H1 (cell line): Measurements from ENCODE around the gene LRRC9. TPM values are rescaled to one million over a fixed set of nuclear protein-coding genes. Genes with fewer than 3 reads are reported as not detected.

Experiments
- BCL11A ChIP-seq, 2 experiments: IDR thresholded peaks; one replicate each; pipeline ENCODE4 v1.6.1; 2011; ENCODE audit warnings: low read depth in 2 of 2, low read length in 2 of 2, mild to moderate bottlenecking in 2 of 2
- EZH2 ChIP-seq: fragments of 200-600 bp; sonication (generic); IDR thresholded peaks from 2 replicates; pipeline ENCODE4 v1.7.1; 2012; ENCODE audit warnings: low read depth, mild to moderate bottlenecking, moderate library complexity, low read length, inconsistent platforms; ENCODE audit not compliant: severe bottlenecking
- GABPA ChIP-seq: IDR thresholded peaks from 2 replicates; pipeline ENCODE4 v1.6.1; 2011; ENCODE audit warnings: mild to moderate bottlenecking, low read length, moderate library complexity, borderline replicate concordance; ENCODE audit not compliant: insufficient read depth
- GTF2F1 ChIP-seq: IDR thresholded peaks from 2 replicates; pipeline ENCODE4 v1.6.1; 2012; ENCODE audit warnings: low read depth, low read length, improper control_type of control experiment, borderline replicate concordance
- JUN ChIP-seq: IDR thresholded peaks from 2 replicates; pipeline ENCODE4 v1.6.1; 2011; ENCODE audit warnings: low read depth, mild to moderate bottlenecking, improper control_type of control experiment, low read length
- JUND ChIP-seq: IDR thresholded peaks from 2 replicates; pipeline ENCODE4 v1.6.1; 2011; ENCODE audit warnings: mild to moderate bottlenecking, improper control_type of control experiment, low read length
- SIRT6 ChIP-seq: IDR thresholded peaks from one replicate; pipeline ENCODE4 v1.7.1; 2012; ENCODE audit warnings: low read length, inconsistent platforms
- SP2 ChIP-seq: IDR thresholded peaks from 2 replicates; pipeline ENCODE4 v1.6.1; 2012; ENCODE audit warnings: mild to moderate bottlenecking, low read length, inconsistent platforms
- TAF1 ChIP-seq: IDR thresholded peaks from 2 replicates; pipeline ENCODE4 v1.6.1; 2011; ENCODE audit warnings: mild to moderate bottlenecking, low read depth, low read length
- TCF12 ChIP-seq: IDR thresholded peaks from 2 replicates; pipeline ENCODE4 v1.6.1; 2011; ENCODE audit warnings: low read depth, mild to moderate bottlenecking, low read length
- YY1 ChIP-seq: IDR thresholded peaks from 2 replicates; pipeline ENCODE4 v1.6.1; 2011; ENCODE audit warnings: low read depth, mild to moderate bottlenecking, low read length
- polyA plus RNA-seq, 7 experiments: library from polyadenylated mRNA; depleted of rRNA in 3 of 7; stranded (reverse) in 5 of 7; unstranded in 2 of 7; fragments of >200 nt in 5 of 7; fragments of 200-250 nt in 2 of 7; gene quantifications; 1 replicate in 5 of 7; 2 replicates in 1 of 7; 4 replicates in 1 of 7; pipeline versions ENCODE4 v1.2.1 to v1.2.3, GENCODE V29; 2011 to 2013; ENCODE audit warnings: missing spikeins in 2 of 7, mixed read lengths in 2 of 7
- total RNA-seq: library from RNA; stranded (reverse); fragmentation: NEBNext Ultra II Directional; extraction: Animal tissue kit (Norgen Biotek cat#: 25700); gene quantifications from 2 replicates; pipeline ENCODE4 v1.2.1, GENCODE V29; 2021
- TF ChIP-seq, protein P1 (sequence below): fragments of 300-600 bp; sonication (generic); IDR thresholded peaks from 2 replicates; pipeline ENCODE4 v1.7.1; 2012; ENCODE audit warnings: low read length, moderate library complexity, mild to moderate bottlenecking, inconsistent platforms; ENCODE audit not compliant: insufficient replicate concordance

The LRRC9 gene
- total and polyA plus RNA-seq, 2 of the 8 experiments (the other 6 are each of a cell fraction or from before 2014, with no cell fraction given), result 0.12 to 0.84 TPM

- TF ChIP-seq, protein P1, sequence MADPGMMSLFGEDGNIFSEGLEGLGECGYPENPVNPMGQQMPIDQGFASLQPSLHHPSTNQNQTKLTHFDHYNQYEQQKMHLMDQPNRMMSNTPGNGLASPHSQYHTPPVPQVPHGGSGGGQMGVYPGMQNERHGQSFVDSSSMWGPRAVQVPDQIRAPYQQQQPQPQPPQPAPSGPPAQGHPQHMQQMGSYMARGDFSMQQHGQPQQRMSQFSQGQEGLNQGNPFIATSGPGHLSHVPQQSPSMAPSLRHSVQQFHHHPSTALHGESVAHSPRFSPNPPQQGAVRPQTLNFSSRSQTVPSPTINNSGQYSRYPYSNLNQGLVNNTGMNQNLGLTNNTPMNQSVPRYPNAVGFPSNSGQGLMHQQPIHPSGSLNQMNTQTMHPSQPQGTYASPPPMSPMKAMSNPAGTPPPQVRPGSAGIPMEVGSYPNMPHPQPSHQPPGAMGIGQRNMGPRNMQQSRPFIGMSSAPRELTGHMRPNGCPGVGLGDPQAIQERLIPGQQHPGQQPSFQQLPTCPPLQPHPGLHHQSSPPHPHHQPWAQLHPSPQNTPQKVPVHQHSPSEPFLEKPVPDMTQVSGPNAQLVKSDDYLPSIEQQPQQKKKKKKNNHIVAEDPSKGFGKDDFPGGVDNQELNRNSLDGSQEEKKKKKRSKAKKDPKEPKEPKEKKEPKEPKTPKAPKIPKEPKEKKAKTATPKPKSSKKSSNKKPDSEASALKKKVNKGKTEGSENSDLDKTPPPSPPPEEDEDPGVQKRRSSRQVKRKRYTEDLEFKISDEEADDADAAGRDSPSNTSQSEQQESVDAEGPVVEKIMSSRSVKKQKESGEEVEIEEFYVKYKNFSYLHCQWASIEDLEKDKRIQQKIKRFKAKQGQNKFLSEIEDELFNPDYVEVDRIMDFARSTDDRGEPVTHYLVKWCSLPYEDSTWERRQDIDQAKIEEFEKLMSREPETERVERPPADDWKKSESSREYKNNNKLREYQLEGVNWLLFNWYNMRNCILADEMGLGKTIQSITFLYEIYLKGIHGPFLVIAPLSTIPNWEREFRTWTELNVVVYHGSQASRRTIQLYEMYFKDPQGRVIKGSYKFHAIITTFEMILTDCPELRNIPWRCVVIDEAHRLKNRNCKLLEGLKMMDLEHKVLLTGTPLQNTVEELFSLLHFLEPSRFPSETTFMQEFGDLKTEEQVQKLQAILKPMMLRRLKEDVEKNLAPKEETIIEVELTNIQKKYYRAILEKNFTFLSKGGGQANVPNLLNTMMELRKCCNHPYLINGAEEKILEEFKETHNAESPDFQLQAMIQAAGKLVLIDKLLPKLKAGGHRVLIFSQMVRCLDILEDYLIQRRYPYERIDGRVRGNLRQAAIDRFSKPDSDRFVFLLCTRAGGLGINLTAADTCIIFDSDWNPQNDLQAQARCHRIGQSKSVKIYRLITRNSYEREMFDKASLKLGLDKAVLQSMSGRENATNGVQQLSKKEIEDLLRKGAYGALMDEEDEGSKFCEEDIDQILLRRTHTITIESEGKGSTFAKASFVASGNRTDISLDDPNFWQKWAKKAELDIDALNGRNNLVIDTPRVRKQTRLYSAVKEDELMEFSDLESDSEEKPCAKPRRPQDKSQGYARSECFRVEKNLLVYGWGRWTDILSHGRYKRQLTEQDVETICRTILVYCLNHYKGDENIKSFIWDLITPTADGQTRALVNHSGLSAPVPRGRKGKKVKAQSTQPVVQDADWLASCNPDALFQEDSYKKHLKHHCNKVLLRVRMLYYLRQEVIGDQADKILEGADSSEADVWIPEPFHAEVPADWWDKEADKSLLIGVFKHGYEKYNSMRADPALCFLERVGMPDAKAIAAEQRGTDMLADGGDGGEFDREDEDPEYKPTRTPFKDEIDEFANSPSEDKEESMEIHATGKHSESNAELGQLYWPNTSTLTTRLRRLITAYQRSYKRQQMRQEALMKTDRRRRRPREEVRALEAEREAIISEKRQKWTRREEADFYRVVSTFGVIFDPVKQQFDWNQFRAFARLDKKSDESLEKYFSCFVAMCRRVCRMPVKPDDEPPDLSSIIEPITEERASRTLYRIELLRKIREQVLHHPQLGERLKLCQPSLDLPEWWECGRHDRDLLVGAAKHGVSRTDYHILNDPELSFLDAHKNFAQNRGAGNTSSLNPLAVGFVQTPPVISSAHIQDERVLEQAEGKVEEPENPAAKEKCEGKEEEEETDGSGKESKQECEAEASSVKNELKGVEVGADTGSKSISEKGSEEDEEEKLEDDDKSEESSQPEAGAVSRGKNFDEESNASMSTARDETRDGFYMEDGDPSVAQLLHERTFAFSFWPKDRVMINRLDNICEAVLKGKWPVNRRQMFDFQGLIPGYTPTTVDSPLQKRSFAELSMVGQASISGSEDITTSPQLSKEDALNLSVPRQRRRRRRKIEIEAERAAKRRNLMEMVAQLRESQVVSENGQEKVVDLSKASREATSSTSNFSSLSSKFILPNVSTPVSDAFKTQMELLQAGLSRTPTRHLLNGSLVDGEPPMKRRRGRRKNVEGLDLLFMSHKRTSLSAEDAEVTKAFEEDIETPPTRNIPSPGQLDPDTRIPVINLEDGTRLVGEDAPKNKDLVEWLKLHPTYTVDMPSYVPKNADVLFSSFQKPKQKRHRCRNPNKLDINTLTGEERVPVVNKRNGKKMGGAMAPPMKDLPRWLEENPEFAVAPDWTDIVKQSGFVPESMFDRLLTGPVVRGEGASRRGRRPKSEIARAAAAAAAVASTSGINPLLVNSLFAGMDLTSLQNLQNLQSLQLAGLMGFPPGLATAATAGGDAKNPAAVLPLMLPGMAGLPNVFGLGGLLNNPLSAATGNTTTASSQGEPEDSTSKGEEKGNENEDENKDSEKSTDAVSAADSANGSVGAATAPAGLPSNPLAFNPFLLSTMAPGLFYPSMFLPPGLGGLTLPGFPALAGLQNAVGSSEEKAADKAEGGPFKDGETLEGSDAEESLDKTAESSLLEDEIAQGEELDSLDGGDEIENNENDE, result no peak
- no peak for TF ChIP-seq BCL11A (IDR thresholded peaks at IDR 0.05; ENCODE audit: low read depth in 2 of 2, low read length in 2 of 2)
- no peak for TF ChIP-seq GTF2F1
- TF ChIP-seq JUND, result no peak
- no peak for TF ChIP-seq YY1
- no peak for TF ChIP-seq SP2
- TF ChIP-seq SIRT6, result no peak
- TF ChIP-seq JUN, result no peak
- no peak for TF ChIP-seq TAF1
- no peak for TF ChIP-seq TCF12
- TF ChIP-seq GABPA, result no peak
- no peak for TF ChIP-seq EZH2
Measured at GRCh38 chr14:59939828-59940227, 19.9 kb downstream of the LRRC9 start (continued).
